ENCODE results near the gene CCDC33. TPM values are rescaled to one million over a fixed set of nuclear protein-coding genes. Genes with fewer than 3 reads are reported as not detected.

CCDC33 gene
- 1.7 TPM for polyA plus RNA-seq (2013, experiment 1 of 2)
- polyA plus RNA-seq (2013, experiment 2 of 2), result 1.6 TPM

GRCh38 chr15:74235962-74236361 is at the start of gene CCDC33:
Gene CCDC33 (plus strand): TSS chr15:74236326. CDS start chr15:74236720, 394 bp downstream.
- no CpG with 5 or more reads among the region's 6 CpGs for WGBS (ENCODE audit: extremely low coverage, insufficient coverage, low lambda C conversion rate)
- no peak within 1 kb of the TSS for H3K4me3 ChIP-seq (ENCODE audit: low read length)
- no peak within 1 kb of the TSS for H2AK5ac ChIP-seq (ENCODE audit: low read length)

GRCh38 chr15:74188216-74188615 is 47.9 kb upstream of the CCDC33 start:
- Histone ChIP-seq H2BK5ac (ENCODE audit: low read length) (no peak overlapping the region), H3K79me1 (ENCODE audit: low read length) (no peaks in the 10 kb centered on the region), H3K27ac (ENCODE audit: low read depth, low read length) (no peak overlapping the region), H3K4me2 (ENCODE audit: low read length) (no peak overlapping the region), H3K4ac (ENCODE audit: low read depth, low read length) (no peak overlapping the region), H3K79me2 (ENCODE audit: control insufficient read depth, insufficient read depth, low read length) (no peaks in the 10 kb centered on the region), H2AK5ac (ENCODE audit: low read length) (no peak overlapping the region), H2BK15ac (replicated peaks; ENCODE audit: low read depth) (no peak overlapping the region), H3K4me1 (ENCODE audit: control insufficient read depth, low read depth, low read length) (no peaks in the 10 kb centered on the region), H3K27me3 (ENCODE audit: insufficient read depth, low read length, poor library complexity) (no peaks in the 10 kb centered on the region), H3K23ac (ENCODE audit: low read length) (no peak overlapping the region), H3K56ac (ENCODE audit: low read length) (no peak overlapping the region), H2BK120ac (ENCODE audit: low read depth, low read length) (no peak overlapping the region), H4K5ac (ENCODE audit: low read length) (no peak overlapping the region), H3K9ac (ENCODE audit: low read length) (no peak overlapping the region), H3K4me3 (ENCODE audit: low read length) (no peak overlapping the region), H3K18ac (ENCODE audit: low read length) (no peak overlapping the region), H3K36me3 (ENCODE audit: control insufficient read depth, insufficient read depth, low read length) (no peaks in the 10 kb centered on the region), H4K8ac (ENCODE audit: low read depth, low read length) (no peak overlapping the region)
- WGBS (ENCODE audit: extremely low coverage, insufficient coverage, low lambda C conversion rate), result no CpG with 5 or more reads among the region's 11 CpGs
- DNase-seq, result no peak

More at GRCh38 chr15:74235962-74236361, at the start of gene CCDC33:
- Histone ChIP-seq H2BK120ac (ENCODE audit: low read depth, low read length) (no peak within 1 kb of the TSS), H2BK15ac (replicated peaks; ENCODE audit: low read depth) (no peak within 1 kb of the TSS), H3K9ac (ENCODE audit: low read length) (no peak within 1 kb of the TSS), H4K8ac (ENCODE audit: low read depth, low read length) (no peak within 1 kb of the TSS), H3K56ac (ENCODE audit: low read length) (no peak within 1 kb of the TSS), H3K27me3 (ENCODE audit: insufficient read depth, low read length, poor library complexity) (no peaks in the 10 kb centered on the region), H3K79me1 (ENCODE audit: low read length) (no peaks in the 10 kb centered on the region), H3K4me2 (ENCODE audit: low read length) (no peak within 1 kb of the TSS), H3K4me1 (ENCODE audit: control insufficient read depth, low read depth, low read length) (peaks cover 14% of the 10 kb centered on the region), H3K18ac (ENCODE audit: low read length) (no peak within 1 kb of the TSS), H3K23ac (ENCODE audit: low read length) (no peak within 1 kb of the TSS), H2BK5ac (ENCODE audit: low read length) (no peak within 1 kb of the TSS), H3K4ac (ENCODE audit: low read depth, low read length) (no peak within 1 kb of the TSS), H3K27ac (ENCODE audit: low read depth, low read length) (no peak within 1 kb of the TSS), H3K79me2 (ENCODE audit: control insufficient read depth, insufficient read depth, low read length) (no peaks in the 10 kb centered on the region), H4K5ac (ENCODE audit: low read length) (no peak within 1 kb of the TSS), H3K36me3 (ENCODE audit: control insufficient read depth, insufficient read depth, low read length) (no peaks in the 10 kb centered on the region)
- no peak for DNase-seq

GRCh38 chr15:74191798-74192197 is 44.3 kb upstream of the CCDC33 start:
- Histone ChIP-seq H2BK15ac (replicated peaks; ENCODE audit: low read depth) (no peak overlapping the region), H3K27ac (ENCODE audit: low read depth, low read length) (no peak overlapping the region), H2BK5ac (ENCODE audit: low read length) (no peak overlapping the region), H3K36me3 (ENCODE audit: control insufficient read depth, insufficient read depth, low read length) (no peaks in the 10 kb centered on the region), H2BK120ac (ENCODE audit: low read depth, low read length) (no peak overlapping the region), H3K18ac (ENCODE audit: low read length) (no peak overlapping the region), H4K8ac (ENCODE audit: low read depth, low read length) (no peak overlapping the region), H3K79me2 (ENCODE audit: control insufficient read depth, insufficient read depth, low read length) (no peaks in the 10 kb centered on the region), H2AK5ac (ENCODE audit: low read length) (no peak overlapping the region), H4K5ac (ENCODE audit: low read length) (no peak overlapping the region), H3K23ac (ENCODE audit: low read length) (no peak overlapping the region), H3K56ac (ENCODE audit: low read length) (no peak overlapping the region), H3K4me1 (ENCODE audit: control insufficient read depth, low read depth, low read length) (no peaks in the 10 kb centered on the region), H3K4me2 (ENCODE audit: low read length) (no peak overlapping the region), H3K9ac (ENCODE audit: low read length) (no peak overlapping the region), H3K4ac (ENCODE audit: low read depth, low read length) (no peak overlapping the region), H3K4me3 (ENCODE audit: low read length) (no peak overlapping the region), H3K27me3 (ENCODE audit: insufficient read depth, low read length, poor library complexity) (no peaks in the 10 kb centered on the region), H3K79me1 (ENCODE audit: low read length) (no peaks in the 10 kb centered on the region)
- DNase-seq, result no peak
- no CpG with 5 or more reads among the region's 3 CpGs for WGBS (ENCODE audit: extremely low coverage, insufficient coverage, low lambda C conversion rate)

- no peak overlapping the region for H2BK5ac ChIP-seq (ENCODE audit: low read length)
- no peaks in the 10 kb centered on the region for H3K27me3 ChIP-seq (ENCODE audit: insufficient read depth, low read length, poor library complexity)
- H3K18ac ChIP-seq (ENCODE audit: low read length), result no peak overlapping the region
- H3K4me3 ChIP-seq (ENCODE audit: low read length), result no peak overlapping the region
- no peak for DNase-seq
- H4K8ac ChIP-seq (ENCODE audit: low read depth, low read length), result no peak overlapping the region
- H3K27ac ChIP-seq (ENCODE audit: low read depth, low read length), result no peak overlapping the region
- no peak overlapping the region for H3K9ac ChIP-seq (ENCODE audit: low read length)
- H3K4me1 ChIP-seq (ENCODE audit: control insufficient read depth, low read depth, low read length), result no peaks in the 10 kb centered on the region
- no peaks in the 10 kb centered on the region for H3K79me2 ChIP-seq (ENCODE audit: control insufficient read depth, insufficient read depth, low read length)
- H3K4ac ChIP-seq (ENCODE audit: low read depth, low read length), result no peak overlapping the region
- H3K36me3 ChIP-seq (ENCODE audit: control insufficient read depth, insufficient read depth, low read length), result no peaks in the 10 kb centered on the region
- H3K56ac ChIP-seq (ENCODE audit: low read length), result no peak overlapping the region
- no peaks in the 10 kb centered on the region for H3K79me1 ChIP-seq (ENCODE audit: low read length)
- WGBS (ENCODE audit: extremely low coverage, insufficient coverage, low lambda C conversion rate), result 100% methylated on average over 1 of the region's 5 CpGs
- no peak overlapping the region for H3K23ac ChIP-seq (ENCODE audit: low read length)
- no peak overlapping the region for H2AK5ac ChIP-seq (ENCODE audit: low read length)
- no peak overlapping the region for H4K5ac ChIP-seq (ENCODE audit: low read length)
- H3K4me2 ChIP-seq (ENCODE audit: low read length), result no peak overlapping the region
- no peak overlapping the region for H2BK15ac ChIP-seq (replicated peaks; ENCODE audit: low read depth)
- H2BK120ac ChIP-seq (ENCODE audit: low read depth, low read length), result no peak overlapping the region
These were observed 43.4 kb upstream of the CCDC33 start for GRCh38 chr15:74192751-74193150.

GRCh38 chr15:74193299-74193718 is 42.8 kb upstream of the CCDC33 start:
- no peaks in the 10 kb centered on the region for H3K36me3 ChIP-seq (ENCODE audit: control insufficient read depth, insufficient read depth, low read length)
- no peak overlapping the region for H3K4me2 ChIP-seq (ENCODE audit: low read length)
- H3K27me3 ChIP-seq (ENCODE audit: insufficient read depth, low read length, poor library complexity), result no peaks in the 10 kb centered on the region
- no peak overlapping the region for H3K23ac ChIP-seq (ENCODE audit: low read length)
- H3K4me1 ChIP-seq (ENCODE audit: control insufficient read depth, low read depth, low read length), result no peaks in the 10 kb centered on the region
- no peak overlapping the region for H3K18ac ChIP-seq (ENCODE audit: low read length)
- WGBS (ENCODE audit: extremely low coverage, insufficient coverage, low lambda C conversion rate), result no CpG with 5 or more reads among the region's 4 CpGs
- no peak overlapping the region for H3K9ac ChIP-seq (ENCODE audit: low read length)
- H3K4ac ChIP-seq (ENCODE audit: low read depth, low read length), result no peak overlapping the region
- H3K27ac ChIP-seq (ENCODE audit: low read depth, low read length), result no peak overlapping the region
- H3K4me3 ChIP-seq (ENCODE audit: low read length), result no peak overlapping the region
- no peak overlapping the region for H2BK15ac ChIP-seq (replicated peaks; ENCODE audit: low read depth)
- H2AK5ac ChIP-seq (ENCODE audit: low read length), result no peak overlapping the region
- no peak for DNase-seq
- H4K8ac ChIP-seq (ENCODE audit: low read depth, low read length), result no peak overlapping the region
- H4K5ac ChIP-seq (ENCODE audit: low read length), result no peak overlapping the region
- no peaks in the 10 kb centered on the region for H3K79me2 ChIP-seq (ENCODE audit: control insufficient read depth, insufficient read depth, low read length)
- no peaks in the 10 kb centered on the region for H3K79me1 ChIP-seq (ENCODE audit: low read length)
- no peak overlapping the region for H2BK5ac ChIP-seq (ENCODE audit: low read length)
- no peak overlapping the region for H3K56ac ChIP-seq (ENCODE audit: low read length)
- no peak overlapping the region for H2BK120ac ChIP-seq (ENCODE audit: low read depth, low read length)

GRCh38 chr15:74193905-74194304 is 42.2 kb upstream of the CCDC33 start:
- no peak overlapping the region for H3K56ac ChIP-seq (ENCODE audit: low read length)
- H4K8ac ChIP-seq (ENCODE audit: low read depth, low read length), result no peak overlapping the region
- no peak overlapping the region for H3K27ac ChIP-seq (ENCODE audit: low read depth, low read length)
- H2AK5ac ChIP-seq (ENCODE audit: low read length), result no peak overlapping the region
- no peak overlapping the region for H4K5ac ChIP-seq (ENCODE audit: low read length)
- DNase-seq, result no peak
- no peaks in the 10 kb centered on the region for H3K4me1 ChIP-seq (ENCODE audit: control insufficient read depth, low read depth, low read length)
- no peaks in the 10 kb centered on the region for H3K79me1 ChIP-seq (ENCODE audit: low read length)
- no peaks in the 10 kb centered on the region for H3K27me3 ChIP-seq (ENCODE audit: insufficient read depth, low read length, poor library complexity)
- H3K36me3 ChIP-seq (ENCODE audit: control insufficient read depth, insufficient read depth, low read length), result no peaks in the 10 kb centered on the region
- H2BK15ac ChIP-seq (replicated peaks; ENCODE audit: low read depth), result no peak overlapping the region
- no peaks in the 10 kb centered on the region for H3K79me2 ChIP-seq (ENCODE audit: control insufficient read depth, insufficient read depth, low read length)
- H2BK5ac ChIP-seq (ENCODE audit: low read length), result no peak overlapping the region
- no peak overlapping the region for H3K4me3 ChIP-seq (ENCODE audit: low read length)
- WGBS (ENCODE audit: extremely low coverage, insufficient coverage, low lambda C conversion rate), result no CpG with 5 or more reads among the region's 6 CpGs
- no peak overlapping the region for H2BK120ac ChIP-seq (ENCODE audit: low read depth, low read length)
- no peak overlapping the region for H3K4me2 ChIP-seq (ENCODE audit: low read length)
- H3K9ac ChIP-seq (ENCODE audit: low read length), result no peak overlapping the region
- no peak overlapping the region for H3K18ac ChIP-seq (ENCODE audit: low read length)
- H3K4ac ChIP-seq (ENCODE audit: low read depth, low read length), result no peak overlapping the region
- H3K23ac ChIP-seq (ENCODE audit: low read length), result no peak overlapping the region
